B cell (primary cell): Measurements from ENCODE around the gene EPAS1. TPM values are rescaled to one million over a fixed set of nuclear protein-coding genes. Genes with fewer than 3 reads are reported as not detected.

Experiments used
- ATAC-seq: fragments of 200-7000 bp; cut with Tn5 transposase; one replicate; pipeline ENCODE4 v1.10.0; 2021; ENCODE audit warnings: low read depth, mild to moderate bottlenecking, moderate number of reproducible peaks, moderate library complexity
- CTCF ChIA-PET: fragments of 350-600 bp; sonication (Branson Sonifier 250); formaldehyde crosslinking; loops from one replicate; lab custom pipeline; 2021; ENCODE audit warnings: antibody characterized with exemption, inconsistent platforms; lab: Charles Lee
- POLR2A ChIA-PET: fragments of 350-600 bp; sonication (Branson Sonifier 250); formaldehyde crosslinking; loops from one replicate; lab custom pipeline; 2021; ENCODE audit warnings: antibody characterized with exemption; lab: Charles Lee
- DNase-seq: peaks from one replicate; pipeline ENCODE4 v3.0.0; 2013
- H2AFZ ChIP-seq: 2 replicates; pipeline ENCODE4 v1.6.1; 2012; ENCODE audit warnings: mild to moderate bottlenecking, low read depth, low read length; ENCODE audit not compliant: insufficient read depth, poor library complexity, severe bottlenecking
- H3K27ac ChIP-seq, 2 donors: 1 replicate in 1 of 2; 2 replicates in 1 of 2; pipeline ENCODE4 v1.5.1; 2012 to 2013; ENCODE audit warnings: low read length in 2 of 2, mild to moderate bottlenecking in 2 of 2, moderate library complexity in 1 of 2
- H3K27me3 ChIP-seq, 4 experiments: fragments of 200-600 bp in 1 of 4; sonication (generic) in 1 of 4; replicated peaks in 1 of 4; 1 replicate in 2 of 4; 2 replicates in 2 of 4; pipeline versions ENCODE4 v1.6.1 to v1.7.0; 2013 to 2016; ENCODE audit warnings: low read length in 3 of 4, mild to moderate bottlenecking in 2 of 4, mixed read lengths in 1 of 4, moderate library complexity in 1 of 4; ENCODE audit not compliant: insufficient read depth in 4 of 4, control insufficient read depth in 3 of 4; ENCODE audit errors: control extremely low read depth in 1 of 4
- H3K36me3 ChIP-seq, 2 experiments: replicated peaks in 1 of 2; 1 replicate in 1 of 2; 2 replicates in 1 of 2; pipeline versions ENCODE4 v1.6.1 to v1.7.1; 2013; ENCODE audit warnings: low read length in 1 of 2; ENCODE audit not compliant: insufficient read depth in 2 of 2, control insufficient read depth in 1 of 2; ENCODE audit errors: control extremely low read depth in 1 of 2, extremely low read depth in 1 of 2
- H3K4me1 ChIP-seq, 2 donors: fragments of 200-600 bp in 1 of 2; sonication (generic) in 1 of 2; 1 replicate in 1 of 2; 2 replicates in 1 of 2; pipeline versions ENCODE4 v1.5.1 to v1.6.1; 2013 to 2017; ENCODE audit warnings: low read length in 2 of 2; ENCODE audit not compliant: control insufficient read depth in 2 of 2, insufficient read depth in 2 of 2
- H3K4me2 ChIP-seq: replicated peaks from 2 replicates; pipeline ENCODE3; 2012; ENCODE audit warnings: mild to moderate bottlenecking, low read depth, low read length; ENCODE audit not compliant: poor library complexity, severe bottlenecking
- H3K4me3 ChIP-seq, 5 experiments: fragments of 200-600 bp in 1 of 5; sonication (generic) in 1 of 5; 1 replicate in 3 of 5; 2 replicates in 2 of 5; pipeline versions ENCODE4 v1.5.1 to v1.7.0; 2011 to 2016; ENCODE audit warnings: low read length in 4 of 5, mild to moderate bottlenecking in 4 of 5, low read depth in 2 of 5, control low read depth in 1 of 5, moderate library complexity in 1 of 5; ENCODE audit not compliant: insufficient read depth in 1 of 5; ENCODE audit errors: control extremely low read depth in 1 of 5, extremely low read depth in 1 of 5
- H3K79me2 ChIP-seq: fragments of 200-600 bp; sonication (generic); one replicate; pipeline ENCODE4 v1.6.0; 2016; ENCODE audit warnings: low read length; ENCODE audit not compliant: control insufficient read depth, insufficient read depth
- H3K9ac ChIP-seq: fragments of 200-600 bp; sonication (generic); 2 replicates; pipeline ENCODE4 v1.6.1; 2017; ENCODE audit warnings: mild to moderate bottlenecking, low read length, moderate library complexity
- H3K9me3 ChIP-seq, 3 donors: one replicate each; pipeline versions ENCODE4 v1.6.1 to v1.7.1; 2013; ENCODE audit warnings: low read length in 2 of 3; ENCODE audit not compliant: control insufficient read depth in 2 of 3, insufficient read depth in 1 of 3; ENCODE audit errors: control extremely low read depth in 1 of 3
- H4K20me1 ChIP-seq: 2 replicates; pipeline ENCODE4 v1.6.0; 2012; ENCODE audit warnings: mild to moderate bottlenecking, low read length; ENCODE audit not compliant: insufficient read depth, control insufficient read depth, poor library complexity, severe bottlenecking
- H3K27ac Mint-ChIP-seq: one replicate; pipeline ENCODE4 v1.8.0; 2021; ENCODE audit warnings: mixed read lengths
- H3K27me3 Mint-ChIP-seq: one replicate; pipeline ENCODE4 v1.8.0; 2021; ENCODE audit warnings: mixed read lengths
- H3K4me1 Mint-ChIP-seq: one replicate; pipeline ENCODE4 v1.8.0; 2021; ENCODE audit warnings: mixed read lengths
- H3K4me3 Mint-ChIP-seq: one replicate; pipeline ENCODE4 v1.8.0; 2021; ENCODE audit warnings: mixed read lengths
- H3K9me3 Mint-ChIP-seq: one replicate; pipeline ENCODE4 v1.8.0; 2022; ENCODE audit warnings: mixed read lengths; ENCODE audit not compliant: insufficient read depth
- EZH2 ChIP-seq: IDR thresholded peaks from 2 replicates; pipeline ENCODE4 v1.6.1; 2012; ENCODE audit warnings: borderline replicate concordance, low read depth, mild to moderate bottlenecking, moderate library complexity, low read length; ENCODE audit not compliant: insufficient read depth, poor library complexity, severe bottlenecking
- WGBS: methylation state at CpG from one replicate; pipeline ENCODE4 v1.1.5; 2013; ENCODE audit warnings: missing lambda C conversion rate; ENCODE audit not compliant: insufficient coverage; 5-methylcytosine and 5-hydroxymethylcytosine counted together
- intact Hi-C: fragments of 100-400 bp; cut with micrococcal nuclease; formaldehyde crosslinking; loops from one replicate; pipeline ENCODE4 v1.10.0; 2022
- polyA plus RNA-seq: library from polyadenylated mRNA; depleted of rRNA; stranded (reverse); fragments of >200 nt; gene quantifications from 2 replicates; pipeline ENCODE4 v1.2.3, GENCODE V29; 2012
- total RNA-seq, 2 donors: library from RNA; stranded (reverse); fragments of 120-200 nt in 1 of 2; gene quantifications; 1 replicate in 1 of 2; 2 replicates in 1 of 2; pipeline versions ENCODE4 v1.2.3 to v1.2.4, GENCODE V29; 2013 to 2022
- TF ChIP-seq, protein P1 (sequence below): fragments of 200-600 bp; IDR thresholded peaks from one replicate; pipeline ENCODE4 v1.8.0; 2022; ENCODE audit warnings: antibody characterized with exemption, mild to moderate bottlenecking

The EPAS1 gene
- total and polyA plus RNA-seq, 2 donors (not counting 1 experiment from before 2014, with no cell fraction given), result 0.06 to 0.37 TPM

DNA sequence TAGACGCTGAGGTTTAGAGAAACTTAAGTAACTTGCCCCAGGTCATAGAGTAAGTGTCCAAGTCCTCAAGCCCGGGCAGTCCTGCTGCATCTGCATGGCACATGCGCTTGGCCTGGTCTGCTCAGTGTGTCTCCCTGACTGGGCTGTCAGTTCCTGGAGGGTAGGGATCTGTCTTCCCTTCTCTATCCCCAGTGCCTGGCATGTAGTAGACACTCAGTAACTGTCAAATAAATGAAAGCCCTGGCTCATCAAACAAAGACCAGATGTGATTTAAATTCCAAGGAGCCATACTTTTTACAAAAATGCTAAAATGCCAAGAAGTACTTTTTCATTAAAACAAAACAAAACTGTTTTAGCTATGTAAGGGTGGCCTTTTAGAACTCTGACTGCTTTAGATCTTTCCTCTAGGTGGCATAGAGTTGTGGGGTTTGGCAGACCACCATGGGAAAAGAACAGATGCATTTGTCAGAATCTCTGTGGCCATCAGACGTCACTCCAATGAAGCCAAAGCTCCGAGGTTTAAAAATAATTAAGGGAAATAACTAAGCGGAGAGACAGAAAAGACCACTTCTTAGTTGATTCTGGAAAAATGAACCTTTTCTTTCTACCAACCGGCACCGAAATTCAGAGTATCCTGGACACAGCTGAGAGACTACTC is 34.0 kb downstream of the EPAS1 start:
- ChIA-PET POLR2A (no interaction called here), CTCF (interaction anchor here (1.9 kb wide), 1 partner anchor 319 kb away, joined by 5 read pairs; no protein-coding TSS in a partner anchor)
- no peak overlapping the region for H3K27ac Mint-ChIP-seq
- Histone ChIP-seq H4K20me1 (no peaks in the 10 kb centered on the region), H3K4me2 (no peak overlapping the region), H3K4me3 (no peak overlapping the region), H3K9ac (no peak overlapping the region), H3K36me3 (no peaks in the 10 kb centered on the region), H3K9me3 (no peaks in the 10 kb centered on the region), H3K27ac (no peak overlapping the region), H3K4me1 (no peaks in the 10 kb centered on the region), H3K27me3 (peaks cover 0 to 3% (median 0%) of the 10 kb centered on the region in 4 experiments), H3K79me2 (no peaks in the 10 kb centered on the region), H2AFZ (no peak overlapping the region)
- peaks cover 29% of the 10 kb centered on the region for H3K27me3 Mint-ChIP-seq
- intact Hi-C loops, result no loop called here
- no peaks in the 10 kb centered on the region for H3K4me1 Mint-ChIP-seq
- H3K9me3 Mint-ChIP-seq, result no peaks in the 10 kb centered on the region
- WGBS, result 95% methylated on average over 4 of the region's 8 CpGs
- no peak for ATAC-seq
- DNase-seq, result no peak
- H3K4me3 Mint-ChIP-seq, result no peak overlapping the region
- no peak for TF ChIP-seq EZH2
- TF ChIP-seq, protein P1, sequence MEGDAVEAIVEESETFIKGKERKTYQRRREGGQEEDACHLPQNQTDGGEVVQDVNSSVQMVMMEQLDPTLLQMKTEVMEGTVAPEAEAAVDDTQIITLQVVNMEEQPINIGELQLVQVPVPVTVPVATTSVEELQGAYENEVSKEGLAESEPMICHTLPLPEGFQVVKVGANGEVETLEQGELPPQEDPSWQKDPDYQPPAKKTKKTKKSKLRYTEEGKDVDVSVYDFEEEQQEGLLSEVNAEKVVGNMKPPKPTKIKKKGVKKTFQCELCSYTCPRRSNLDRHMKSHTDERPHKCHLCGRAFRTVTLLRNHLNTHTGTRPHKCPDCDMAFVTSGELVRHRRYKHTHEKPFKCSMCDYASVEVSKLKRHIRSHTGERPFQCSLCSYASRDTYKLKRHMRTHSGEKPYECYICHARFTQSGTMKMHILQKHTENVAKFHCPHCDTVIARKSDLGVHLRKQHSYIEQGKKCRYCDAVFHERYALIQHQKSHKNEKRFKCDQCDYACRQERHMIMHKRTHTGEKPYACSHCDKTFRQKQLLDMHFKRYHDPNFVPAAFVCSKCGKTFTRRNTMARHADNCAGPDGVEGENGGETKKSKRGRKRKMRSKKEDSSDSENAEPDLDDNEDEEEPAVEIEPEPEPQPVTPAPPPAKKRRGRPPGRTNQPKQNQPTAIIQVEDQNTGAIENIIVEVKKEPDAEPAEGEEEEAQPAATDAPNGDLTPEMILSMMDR, result no peak

DNA sequence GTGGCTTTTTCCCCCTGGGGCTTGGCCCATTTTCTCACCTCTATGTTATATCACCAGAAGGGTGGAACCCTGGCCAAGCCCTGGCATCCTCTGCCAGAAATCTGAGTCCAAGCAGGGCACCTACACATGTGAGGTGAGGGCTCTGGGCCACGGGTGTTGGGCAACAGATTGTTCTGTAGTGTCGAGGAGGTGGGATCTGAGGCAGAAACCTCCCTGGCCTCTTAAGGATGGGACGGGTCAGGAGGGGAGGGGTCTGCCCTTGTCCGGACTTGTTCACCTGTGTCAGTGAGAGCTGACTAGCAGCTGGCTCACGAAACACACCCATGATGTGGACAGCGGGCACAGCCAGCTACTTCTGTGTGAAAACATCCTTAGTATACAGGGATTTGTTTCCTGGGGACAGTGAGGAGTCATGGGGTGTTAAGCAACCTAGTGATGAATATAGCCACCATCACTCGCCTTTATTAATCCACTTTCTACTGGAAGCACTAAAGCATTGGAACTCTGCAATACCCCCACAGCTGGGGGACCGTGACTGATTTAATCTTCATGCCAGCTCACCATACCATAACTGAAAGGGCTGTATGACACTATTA is 35.6 kb downstream of the EPAS1 start:
- POLR2A ChIA-PET, result no interaction called here
- intact Hi-C loops, result no loop called here
- no peak overlapping the region for H3K27ac ChIP-seq
- WGBS, result 86% methylated on average over 5 of the region's 8 CpGs
- Mint-ChIP-seq H3K9me3 (no peaks in the 10 kb centered on the region), H3K4me3 (no peak overlapping the region), H3K4me1 (no peaks in the 10 kb centered on the region), H3K27me3 (peaks cover 33% of the 10 kb centered on the region), H3K27ac (no peak overlapping the region)
- no peaks in the 10 kb centered on the region for H4K20me1 ChIP-seq
- H3K79me2 ChIP-seq, result no peaks in the 10 kb centered on the region
- H3K36me3 ChIP-seq, result no peaks in the 10 kb centered on the region
- DNase-seq (no peak), ATAC-seq (no peak)
- CTCF ChIA-PET, result no interaction called here
- TF ChIP-seq EZH2, result no peak
- TF ChIP-seq, protein P1, result no peak
- no peak overlapping the region for H2AFZ ChIP-seq
- no peaks in the 10 kb centered on the region for H3K9me3 ChIP-seq
- H3K4me3 ChIP-seq, result no peak overlapping the region
- no peak overlapping the region for H3K9ac ChIP-seq
- H3K4me2 ChIP-seq, result no peak overlapping the region
- no peaks in the 10 kb centered on the region for H3K4me1 ChIP-seq
- H3K27me3 ChIP-seq, result peaks cover 0 to 3% (median 0%) of the 10 kb centered on the region in 4 experiments
